ENCODE data around the gene C1QTNF12. TPM values are rescaled to one million over a fixed set of nuclear protein-coding genes. Genes with fewer than 3 reads are reported as not detected.
"Not testable (repeated sequence)": the region's sequence is repeated elsewhere in the genome, so short reads cannot be mapped to it uniquely, and the experiment has no call there.

C1QTNF12 gene
- polyA plus RNA-seq, 2 donors = 1.6 to 3.0 TPM

DNA sequence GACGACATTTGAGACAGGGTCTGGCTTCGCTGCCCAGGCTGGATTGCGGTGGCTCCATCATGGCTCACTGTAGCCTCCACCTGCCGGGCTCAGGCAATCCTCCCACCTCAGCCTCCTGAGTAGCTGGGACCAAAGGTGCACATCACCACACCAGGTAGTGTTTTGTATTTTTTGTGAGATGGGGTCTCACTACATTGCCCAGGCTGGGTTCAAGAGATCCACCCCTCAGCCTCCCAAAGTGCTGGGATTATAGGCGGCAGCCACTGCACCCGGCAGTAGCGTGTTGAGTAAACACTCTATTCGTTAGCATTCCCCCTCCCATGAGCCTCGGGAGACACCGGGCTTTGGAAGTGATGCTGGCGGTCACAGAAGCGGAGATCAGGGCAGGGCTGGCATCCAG is 6.8 kb upstream of the C1QTNF12 start:
- no peak overlapping the region for H3K4me3 ChIP-seq (ENCODE audit: low read depth in 1 of 2, low read length in 2 of 2)
- peaks cover 0 to 33% of the 10 kb centered on the region in 2 donors for H3K36me3 ChIP-seq (ENCODE audit: control insufficient read depth in 2 of 2, insufficient read depth in 2 of 2, low read length in 1 of 2)
- no peaks in the 10 kb centered on the region for H3K9me3 ChIP-seq (ENCODE audit: control insufficient read depth in 2 of 2, insufficient read depth in 1 of 2, low read depth in 1 of 2, low read length in 1 of 2)
- peaks cover 0 to 3% of the 10 kb centered on the region in 2 donors for H3K4me1 ChIP-seq (ENCODE audit: control insufficient read depth in 2 of 2, insufficient read depth in 2 of 2, low read length in 1 of 2)
- no peak overlapping the region for H3K27ac ChIP-seq (ENCODE audit: low read depth in 2 of 2, low read length in 1 of 2)
- 83 to 88% methylated on average over 12 of the region's 12 CpGs for WGBS, 2 donors
- H3K27me3 ChIP-seq (ENCODE audit: control insufficient read depth in 1 of 2, insufficient read depth in 2 of 2, low read length in 2 of 2) = no peaks in the 10 kb centered on the region

DNA sequence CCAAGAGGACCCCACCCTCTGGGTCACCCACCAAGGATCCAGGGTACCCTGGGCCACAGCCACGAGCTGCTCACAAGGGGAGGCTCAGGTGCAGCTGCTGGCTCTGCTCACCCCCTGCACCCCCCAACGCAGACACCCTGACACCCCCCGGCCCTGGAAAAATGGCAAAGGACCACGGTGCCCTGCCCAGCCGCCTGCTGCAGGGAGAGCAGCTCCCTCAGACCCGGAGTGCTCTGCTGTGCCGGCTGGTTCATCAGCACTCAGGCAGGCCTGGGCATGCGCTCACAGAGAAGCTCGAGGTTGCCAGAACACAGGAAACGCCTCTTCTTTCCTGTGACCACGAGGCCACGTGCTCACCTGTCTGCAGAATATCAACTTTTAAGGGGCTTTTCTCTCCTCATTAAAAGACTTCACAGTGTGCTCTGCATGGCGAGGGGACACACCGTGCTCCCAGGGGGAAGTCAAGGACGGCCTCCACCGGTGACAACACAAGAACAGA is 4.3 kb upstream of the C1QTNF12 start:
- 61 to 62% methylated on average over 15 to 16 of the region's 16 CpGs for WGBS, 2 donors
- Histone ChIP-seq H3K9me3 (ENCODE audit: control insufficient read depth in 2 of 2, insufficient read depth in 1 of 2, low read depth in 1 of 2, low read length in 1 of 2) (no peaks in the 10 kb centered on the region), H3K36me3 (ENCODE audit: control insufficient read depth in 2 of 2, insufficient read depth in 2 of 2, low read length in 1 of 2) (peaks cover 0 to 25% of the 10 kb centered on the region in 2 donors), H3K4me3 (ENCODE audit: low read depth in 1 of 2, low read length in 2 of 2) (no peak overlapping the region), H3K27me3 (ENCODE audit: control insufficient read depth in 1 of 2, insufficient read depth in 2 of 2, low read length in 2 of 2) (peaks cover 0 to under 1% of the 10 kb centered on the region in 2 donors), H3K27ac (ENCODE audit: low read depth in 2 of 2, low read length in 1 of 2) (no peak overlapping the region), H3K4me1 (ENCODE audit: control insufficient read depth in 2 of 2, insufficient read depth in 2 of 2, low read length in 1 of 2) (peaks cover 2 to 5% of the 10 kb centered on the region in 2 donors)

DNA sequence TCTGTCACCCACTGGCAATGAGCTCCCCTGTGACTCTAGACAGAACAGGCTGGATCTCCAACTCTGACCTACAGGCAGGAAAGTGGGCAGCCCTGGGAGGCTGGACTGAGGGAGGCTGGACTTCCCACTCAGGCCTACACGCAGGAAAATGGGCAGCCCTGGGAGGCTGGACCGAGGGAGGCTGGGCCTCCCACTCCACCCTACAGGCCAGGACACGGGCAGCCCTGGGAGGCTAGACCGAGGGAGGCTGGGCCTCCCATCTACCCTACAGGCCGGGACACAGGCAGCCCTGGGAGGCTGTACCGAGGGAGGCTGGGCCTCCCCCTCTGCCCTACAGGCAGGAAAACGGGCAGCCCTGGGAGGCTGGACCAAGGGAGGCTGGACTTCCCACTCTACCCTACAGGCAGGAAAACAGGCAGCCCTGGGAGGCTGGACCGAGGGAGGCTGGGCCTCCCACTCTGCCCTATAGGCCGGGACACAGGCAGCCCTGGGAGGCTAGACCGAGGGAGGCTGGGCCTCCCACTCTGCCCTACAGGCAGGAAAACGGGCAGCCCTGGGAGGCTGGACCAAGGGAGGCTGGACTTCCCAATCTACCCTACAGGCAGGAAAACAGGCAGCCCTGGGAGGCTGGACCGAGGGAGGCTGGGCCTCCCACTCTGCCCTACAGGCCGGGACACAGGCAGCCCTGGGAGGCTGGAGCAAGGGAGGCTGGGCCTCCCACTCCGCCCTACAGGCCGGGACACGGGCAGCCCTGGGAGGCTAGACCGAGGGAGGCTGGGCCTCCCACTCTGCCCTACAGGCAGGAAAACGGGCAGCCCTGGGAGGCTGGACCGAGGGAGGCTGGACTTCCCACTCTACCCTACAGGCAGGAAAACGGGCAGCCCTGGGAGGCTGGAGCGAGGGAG is 1.7 kb upstream of the C1QTNF12 start:
- not testable (repeated sequence) for H3K27ac ChIP-seq (ENCODE audit: low read depth in 2 of 2, low read length in 1 of 2); H3K4me1 ChIP-seq (ENCODE audit: control insufficient read depth in 2 of 2, insufficient read depth in 2 of 2, low read length in 1 of 2); H3K4me3 ChIP-seq (ENCODE audit: low read depth in 1 of 2, low read length in 2 of 2); H3K9me3 ChIP-seq (ENCODE audit: control insufficient read depth in 2 of 2, insufficient read depth in 1 of 2, low read depth in 1 of 2, low read length in 1 of 2); H3K36me3 ChIP-seq (ENCODE audit: control insufficient read depth in 2 of 2, insufficient read depth in 2 of 2, low read length in 1 of 2); H3K27me3 ChIP-seq (ENCODE audit: control insufficient read depth in 1 of 2, insufficient read depth in 2 of 2, low read length in 2 of 2)
- 88 to 90% methylated on average over 21 of the region's 21 CpGs for WGBS, 2 donors

DNA sequence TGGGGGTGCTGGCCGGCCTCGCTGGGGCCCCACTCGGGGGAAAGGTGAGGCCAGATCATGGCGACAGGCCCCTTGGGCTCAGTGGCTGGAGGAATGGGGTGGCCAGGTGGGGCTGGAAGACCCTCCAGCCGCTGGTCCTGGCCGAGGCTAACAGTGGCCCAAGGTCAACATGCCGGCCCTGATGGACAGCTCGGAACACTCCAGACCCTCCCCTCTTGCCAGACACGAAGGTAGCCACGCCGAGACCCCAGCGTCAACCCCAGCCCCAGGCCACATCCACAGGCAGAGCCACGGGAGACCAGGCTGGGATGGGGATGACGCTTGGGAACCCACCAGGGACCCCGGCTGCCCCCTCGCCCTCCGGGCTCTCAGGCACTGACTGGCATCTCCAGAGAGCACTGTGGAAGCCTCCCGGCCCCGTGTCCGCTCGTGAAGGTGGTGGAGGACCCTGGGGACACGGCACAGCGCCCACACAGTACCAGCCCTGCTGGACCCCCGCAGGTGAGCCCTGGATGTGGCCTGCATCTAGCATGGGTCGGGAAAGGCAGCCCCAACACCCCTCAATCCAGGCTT is 905 bp upstream of the C1QTNF12 start:
- peaks cover 0 to 6% of the 10 kb centered on the region in 2 donors for H3K27me3 ChIP-seq (ENCODE audit: control insufficient read depth in 1 of 2, insufficient read depth in 2 of 2, low read length in 2 of 2)
- H3K36me3 ChIP-seq (ENCODE audit: control insufficient read depth in 2 of 2, insufficient read depth in 2 of 2, low read length in 1 of 2) = no peaks in the 10 kb centered on the region
- no peaks in the 10 kb centered on the region for H3K9me3 ChIP-seq (ENCODE audit: control insufficient read depth in 2 of 2, insufficient read depth in 1 of 2, low read depth in 1 of 2, low read length in 1 of 2)
- H3K4me1 ChIP-seq (ENCODE audit: control insufficient read depth in 2 of 2, insufficient read depth in 2 of 2, low read length in 1 of 2) = peaks cover 2 to 5% of the 10 kb centered on the region in 2 donors
- H3K4me3 ChIP-seq (ENCODE audit: low read depth in 1 of 2, low read length in 2 of 2) = no peak overlapping the region
- H3K27ac ChIP-seq (ENCODE audit: low read depth in 2 of 2, low read length in 1 of 2) = no peak overlapping the region
- 59 to 65% methylated on average over 23 to 25 of the region's 25 CpGs for WGBS, 2 donors

DNA sequence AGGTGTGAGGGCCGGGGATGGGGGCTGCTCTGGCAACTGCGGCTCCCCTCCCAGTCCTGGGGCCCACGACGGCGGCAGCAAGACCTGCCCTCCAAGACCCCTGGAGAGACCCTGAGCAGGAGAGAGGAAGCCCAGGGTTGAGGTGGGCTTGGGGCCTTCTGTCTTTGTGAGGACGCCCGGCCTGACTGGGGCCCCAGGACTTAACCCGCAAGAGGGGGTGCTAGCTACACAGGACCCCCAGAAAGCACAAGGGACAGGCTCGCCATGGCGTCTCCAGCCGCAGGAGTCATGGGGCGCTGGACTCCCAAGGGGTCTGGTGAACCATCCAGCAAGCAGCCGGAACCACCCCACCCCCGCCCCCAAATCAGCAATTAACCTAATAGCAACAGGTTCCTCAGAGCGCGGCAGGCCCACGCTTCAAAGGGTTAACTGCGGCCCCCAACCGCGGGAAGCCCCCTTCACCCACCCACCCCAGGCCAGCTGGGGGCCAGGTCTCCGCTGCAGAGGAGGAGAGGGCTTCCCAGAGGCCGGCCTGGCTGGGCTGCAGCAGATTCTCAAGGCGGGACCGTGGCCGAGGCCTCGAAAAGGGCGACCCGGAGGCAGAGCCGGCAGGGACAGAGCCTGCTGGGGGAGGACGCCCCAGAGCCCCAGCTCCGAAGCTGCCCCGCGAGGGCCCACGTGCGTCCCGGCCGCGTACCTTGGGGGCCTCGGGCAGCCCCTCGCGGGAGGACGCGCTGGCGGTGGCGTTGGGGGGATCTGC is 525 bp downstream of the C1QTNF12 start:
- H3K9me3 ChIP-seq (ENCODE audit: control insufficient read depth in 2 of 2, insufficient read depth in 1 of 2, low read depth in 1 of 2, low read length in 1 of 2) = peaks cover 0 to 3% of the 10 kb centered on the region in 2 donors
- H3K4me1 ChIP-seq (ENCODE audit: control insufficient read depth in 2 of 2, insufficient read depth in 2 of 2, low read length in 1 of 2) = peaks cover 2 to 6% of the 10 kb centered on the region in 2 donors
- 35 to 42% methylated on average over 30 to 45 of the region's 45 CpGs for WGBS, 2 donors
- no peak overlapping the region for H3K27ac ChIP-seq (ENCODE audit: low read depth in 2 of 2, low read length in 1 of 2)
- peaks cover 0 to 6% of the 10 kb centered on the region in 2 donors for H3K27me3 ChIP-seq (ENCODE audit: control insufficient read depth in 1 of 2, insufficient read depth in 2 of 2, low read length in 2 of 2)
- H3K36me3 ChIP-seq (ENCODE audit: control insufficient read depth in 2 of 2, insufficient read depth in 2 of 2, low read length in 1 of 2) = no peaks in the 10 kb centered on the region
- H3K4me3 ChIP-seq (ENCODE audit: low read depth in 1 of 2, low read length in 2 of 2) = no peak overlapping the region

DNA sequence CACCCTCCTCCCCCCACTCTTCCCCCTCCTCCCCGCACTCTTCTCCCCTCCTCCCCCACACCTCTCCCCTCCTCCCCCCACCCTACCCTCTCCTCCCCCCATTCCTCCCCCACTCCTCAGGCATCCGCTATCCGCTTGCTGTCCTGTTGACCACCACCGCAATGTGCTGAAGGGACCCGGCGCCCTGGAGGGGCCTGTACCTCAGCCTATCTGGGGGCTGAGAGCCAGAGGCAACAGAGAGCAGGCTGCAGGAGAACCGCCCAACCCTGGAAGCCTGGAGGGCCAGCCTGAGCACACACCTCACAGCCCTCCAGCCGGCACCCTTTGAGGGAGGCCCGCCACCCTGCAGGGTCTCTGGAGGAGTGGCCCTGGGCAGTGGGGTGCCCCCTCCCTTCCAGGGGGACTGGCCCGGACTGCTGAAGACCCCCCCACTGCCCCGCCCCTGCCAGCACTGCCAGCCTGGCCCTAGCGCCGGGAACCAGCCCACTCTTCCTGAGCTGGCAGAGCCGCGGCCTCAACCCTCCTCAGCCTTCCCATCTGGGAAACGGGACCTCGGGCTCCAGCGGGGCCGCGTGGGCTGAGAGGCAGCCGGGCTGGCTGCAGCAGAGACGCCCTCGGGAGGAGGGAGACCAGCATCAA is 1.2 kb downstream of the C1QTNF12 start:
- Histone ChIP-seq H3K4me3 (ENCODE audit: low read depth in 1 of 2, low read length in 2 of 2) (no peak overlapping the region), H3K27me3 (ENCODE audit: control insufficient read depth in 1 of 2, insufficient read depth in 2 of 2, low read length in 2 of 2) (peaks cover 0 to 6% of the 10 kb centered on the region in 2 donors), H3K9me3 (ENCODE audit: control insufficient read depth in 2 of 2, insufficient read depth in 1 of 2, low read depth in 1 of 2, low read length in 1 of 2) (peaks cover 0 to 3% of the 10 kb centered on the region in 2 donors), H3K36me3 (ENCODE audit: control insufficient read depth in 2 of 2, insufficient read depth in 2 of 2, low read length in 1 of 2) (no peaks in the 10 kb centered on the region), H3K4me1 (ENCODE audit: control insufficient read depth in 2 of 2, insufficient read depth in 2 of 2, low read length in 1 of 2) (peaks cover 4 to 5% of the 10 kb centered on the region in 2 donors), H3K27ac (ENCODE audit: low read depth in 2 of 2, low read length in 1 of 2) (no peak overlapping the region)
- 64 to 78% methylated on average over 21 to 22 of the region's 23 CpGs for WGBS, 2 donors

DNA sequence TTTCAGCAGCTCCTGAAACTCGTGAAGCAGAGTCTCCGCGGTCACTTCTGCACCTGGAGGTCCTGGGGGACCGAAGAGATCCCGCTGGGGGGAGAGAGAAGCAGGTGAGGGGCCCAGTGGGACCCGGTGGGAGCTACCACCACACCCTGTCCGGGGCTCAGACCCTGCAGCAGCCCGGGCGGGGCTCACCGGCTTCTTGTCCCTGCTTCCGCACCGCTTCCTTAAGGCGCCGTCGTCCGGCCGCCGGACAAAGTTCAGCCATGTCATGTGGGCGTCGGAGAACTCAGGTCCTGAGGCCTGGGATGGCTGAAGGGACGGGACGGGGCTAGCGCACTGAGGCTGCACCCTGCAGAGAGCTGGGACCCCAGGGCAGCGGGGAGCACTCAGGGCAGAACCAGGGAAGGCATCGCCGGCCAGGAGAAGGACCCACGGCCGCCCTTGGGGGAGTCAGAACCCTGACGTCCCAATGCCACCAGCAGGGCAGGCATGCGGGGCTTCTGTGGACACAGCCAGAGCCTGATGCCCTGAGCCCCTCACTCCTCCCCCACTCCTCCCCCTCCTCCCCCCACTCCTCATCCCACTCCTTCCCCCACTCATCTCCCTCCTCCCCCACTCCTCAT is 2.2 kb downstream of the C1QTNF12 start:
- WGBS, 2 donors = 68 to 69% methylated on average over 25 to 30 of the region's 30 CpGs
- H3K4me3 ChIP-seq (ENCODE audit: low read depth in 1 of 2, low read length in 2 of 2) = no peak overlapping the region
- H3K9me3 ChIP-seq (ENCODE audit: control insufficient read depth in 2 of 2, insufficient read depth in 1 of 2, low read depth in 1 of 2, low read length in 1 of 2) = peaks cover 0 to 3% of the 10 kb centered on the region in 2 donors
- H3K36me3 ChIP-seq (ENCODE audit: control insufficient read depth in 2 of 2, insufficient read depth in 2 of 2, low read length in 1 of 2) = no peaks in the 10 kb centered on the region
- H3K4me1 ChIP-seq (ENCODE audit: control insufficient read depth in 2 of 2, insufficient read depth in 2 of 2, low read length in 1 of 2) = peaks cover 4 to 11% of the 10 kb centered on the region in 2 donors
- no peak overlapping the region for H3K27ac ChIP-seq (ENCODE audit: low read depth in 2 of 2, low read length in 1 of 2)
- peaks cover 0 to 11% of the 10 kb centered on the region in 2 donors for H3K27me3 ChIP-seq (ENCODE audit: control insufficient read depth in 1 of 2, insufficient read depth in 2 of 2, low read length in 2 of 2)

DNA sequence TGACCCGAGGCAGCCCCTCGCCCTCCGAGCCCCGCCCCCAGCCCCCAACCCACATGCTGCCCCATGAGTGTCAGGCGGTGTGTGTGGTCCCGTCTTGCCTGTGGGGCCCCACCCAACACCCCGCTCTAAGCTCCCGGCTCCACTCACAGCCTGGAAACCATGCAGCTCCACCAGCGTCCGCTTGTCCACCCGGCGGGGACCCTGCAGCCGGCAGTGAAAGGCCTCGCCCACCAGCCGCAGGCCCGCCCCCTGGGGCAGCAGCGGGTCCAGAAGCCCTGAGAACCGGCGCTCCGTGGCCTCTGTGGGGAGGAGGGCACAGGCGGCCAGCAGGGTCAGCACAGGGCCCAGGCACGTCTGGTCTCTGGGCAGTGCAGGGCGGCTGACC is 2.7 kb downstream of the C1QTNF12 start:
- no peak overlapping the region for H3K4me3 ChIP-seq (ENCODE audit: low read depth in 1 of 2, low read length in 2 of 2)
- no peaks in the 10 kb centered on the region for H3K36me3 ChIP-seq (ENCODE audit: control insufficient read depth in 2 of 2, insufficient read depth in 2 of 2, low read length in 1 of 2)
- H3K4me1 ChIP-seq (ENCODE audit: control insufficient read depth in 2 of 2, insufficient read depth in 2 of 2, low read length in 1 of 2) = peaks cover 4 to 12% of the 10 kb centered on the region in 2 donors
- H3K9me3 ChIP-seq (ENCODE audit: control insufficient read depth in 2 of 2, insufficient read depth in 1 of 2, low read depth in 1 of 2, low read length in 1 of 2) = peaks cover 0 to 5% of the 10 kb centered on the region in 2 donors
- H3K27ac ChIP-seq (ENCODE audit: low read depth in 2 of 2, low read length in 1 of 2) = no peak overlapping the region
- H3K27me3 ChIP-seq (ENCODE audit: control insufficient read depth in 1 of 2, insufficient read depth in 2 of 2, low read length in 2 of 2) = peaks cover 0 to 11% of the 10 kb centered on the region in 2 donors
- WGBS, 2 donors = 60 to 63% methylated on average over 23 of the region's 23 CpGs
